RCC 7860 (cell line): ENCODE measurements around the gene DGAT2L6.
A peak's percentile ranks its signal among the peaks of the same experiment; 100 is the strongest.
"Not testable (repeated sequence)": the region's sequence is repeated elsewhere in the genome, so short reads cannot be mapped to it uniquely, and the experiment has no call there.

Source experiments
- DNase-seq: peaks from one replicate; pipeline ENCODE4 v3.0.0-alpha.2; 2015; ENCODE audit warnings: low spot score
- FAIRE-seq: peaks from 2 replicates; lab custom pipeline; 2012; peaks lifted over from hg19 to GRCh38; lab: Jason Lieb, UNC

Gene DGAT2L6

DNA sequence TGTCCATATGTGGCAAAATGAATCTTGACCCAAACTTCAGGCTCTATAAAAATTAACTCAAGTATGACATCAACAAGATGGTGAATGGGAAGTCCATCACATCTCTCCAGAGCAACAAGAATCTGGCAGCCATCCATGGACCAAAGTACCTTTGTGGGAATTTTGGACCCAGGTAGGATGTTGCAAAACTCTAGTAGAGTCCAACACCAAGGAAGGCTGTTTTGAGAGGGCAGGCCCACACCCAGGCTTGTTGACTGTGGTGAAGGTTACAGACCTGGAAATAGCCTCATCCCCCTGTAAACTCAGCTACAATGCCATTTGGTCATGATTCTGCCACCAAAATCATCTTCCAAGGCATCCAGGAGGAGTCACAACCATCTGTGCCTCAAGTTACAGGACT, 12.9 kb downstream of the DGAT2L6 start:
- DNase-seq (no peak), FAIRE-seq (no peak)

DNA sequence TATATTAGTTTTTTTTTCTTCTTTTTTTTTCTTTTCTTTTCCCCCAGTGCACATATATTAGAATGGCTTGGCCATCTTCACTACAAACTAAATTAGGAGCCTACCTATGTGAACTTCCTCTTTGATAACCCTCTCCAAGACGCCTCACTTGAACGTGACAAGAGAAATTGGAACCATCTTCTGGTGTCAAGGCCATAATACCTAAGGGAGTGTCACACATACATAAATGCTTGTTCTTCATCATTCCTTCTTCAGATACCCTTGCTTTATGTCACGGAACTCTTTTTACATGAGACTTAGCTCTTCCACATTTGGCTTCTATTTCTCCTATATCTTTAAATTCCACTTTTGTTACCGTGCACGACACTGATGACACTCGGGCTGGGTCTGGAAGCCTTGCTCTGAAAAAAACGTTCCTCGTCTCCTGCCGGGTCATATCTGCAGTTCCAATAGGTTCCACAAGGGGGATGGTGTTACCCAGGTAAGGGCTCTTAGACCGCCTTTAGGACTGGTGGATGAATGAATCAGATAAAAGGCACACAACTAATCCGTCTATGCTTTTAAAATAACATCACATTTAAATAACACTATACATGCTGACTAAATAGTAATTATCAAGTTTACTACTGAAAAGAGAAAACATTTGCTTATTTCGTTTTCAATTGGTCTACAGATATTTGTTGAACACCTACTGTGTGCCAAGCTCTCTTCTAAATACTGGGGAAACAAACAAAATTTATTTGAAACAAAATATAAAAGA, 19.9 kb downstream of the DGAT2L6 start:
- peak; percentile 35 for DNase-seq
- peak; percentile 87 for FAIRE-seq

DNA sequence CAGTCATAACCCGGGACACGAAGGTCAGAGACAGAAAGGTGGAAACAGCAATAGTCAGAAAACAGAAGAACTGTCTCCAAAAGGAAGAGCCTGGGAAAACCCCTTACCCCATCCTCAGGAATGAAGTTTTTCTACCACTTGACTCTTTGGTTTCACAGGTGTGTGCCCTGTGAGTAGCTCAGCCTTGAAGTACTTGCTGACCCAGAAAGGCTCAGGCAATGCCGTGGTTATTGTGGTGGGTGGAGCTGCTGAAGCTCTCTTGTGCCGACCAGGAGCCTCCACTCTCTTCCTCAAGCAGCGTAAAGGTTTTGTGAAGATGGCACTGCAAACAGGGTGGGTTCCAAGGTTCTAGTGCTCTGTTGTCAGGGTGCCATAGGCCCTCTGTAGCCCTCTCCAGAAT, 24.4 kb downstream of the DGAT2L6 start:
- no peak for FAIRE-seq
- DNase-seq, result no peak

DNA sequence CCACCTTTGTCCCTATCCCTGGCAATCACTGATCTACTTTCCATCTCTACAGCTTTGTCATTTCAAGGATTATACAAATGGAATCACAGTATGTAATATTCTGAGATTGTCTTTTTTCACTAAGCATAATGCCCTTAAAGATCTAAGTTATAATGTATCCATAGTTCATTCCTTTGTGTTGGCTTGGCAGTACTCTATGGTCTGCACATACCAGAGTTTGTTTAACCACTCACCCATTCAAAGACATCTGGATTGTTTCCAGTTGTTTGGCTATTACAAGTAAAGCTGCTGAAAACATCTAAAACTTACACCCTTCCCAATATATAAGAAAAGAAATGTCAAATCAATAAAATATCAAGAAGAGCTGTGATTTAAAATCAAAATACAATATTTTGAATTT, 31.2 kb downstream of the DGAT2L6 start:
- no peak for DNase-seq
- FAIRE-seq, result no peak

DNA sequence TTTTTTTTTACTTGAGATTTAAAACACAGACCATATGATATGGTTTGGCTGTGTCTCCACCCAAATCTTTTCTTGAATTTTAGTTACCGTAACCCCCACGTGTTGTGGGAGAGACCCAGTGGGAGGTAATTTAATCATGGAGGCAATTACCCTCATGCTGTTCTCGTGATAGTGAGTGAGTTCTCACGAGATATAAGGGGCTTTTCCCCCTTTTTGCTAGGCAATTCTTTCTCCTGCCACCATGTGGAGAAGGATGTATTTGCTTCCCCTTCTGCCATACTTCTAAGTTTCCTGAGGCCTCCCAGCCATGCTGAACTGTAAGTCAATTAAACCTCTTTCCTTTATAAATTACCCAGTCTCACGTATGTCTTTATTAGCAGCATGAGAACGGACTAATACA, 32.3 kb downstream of the DGAT2L6 start:
- not testable (repeated sequence) for DNase-seq, FAIRE-seq

DNA sequence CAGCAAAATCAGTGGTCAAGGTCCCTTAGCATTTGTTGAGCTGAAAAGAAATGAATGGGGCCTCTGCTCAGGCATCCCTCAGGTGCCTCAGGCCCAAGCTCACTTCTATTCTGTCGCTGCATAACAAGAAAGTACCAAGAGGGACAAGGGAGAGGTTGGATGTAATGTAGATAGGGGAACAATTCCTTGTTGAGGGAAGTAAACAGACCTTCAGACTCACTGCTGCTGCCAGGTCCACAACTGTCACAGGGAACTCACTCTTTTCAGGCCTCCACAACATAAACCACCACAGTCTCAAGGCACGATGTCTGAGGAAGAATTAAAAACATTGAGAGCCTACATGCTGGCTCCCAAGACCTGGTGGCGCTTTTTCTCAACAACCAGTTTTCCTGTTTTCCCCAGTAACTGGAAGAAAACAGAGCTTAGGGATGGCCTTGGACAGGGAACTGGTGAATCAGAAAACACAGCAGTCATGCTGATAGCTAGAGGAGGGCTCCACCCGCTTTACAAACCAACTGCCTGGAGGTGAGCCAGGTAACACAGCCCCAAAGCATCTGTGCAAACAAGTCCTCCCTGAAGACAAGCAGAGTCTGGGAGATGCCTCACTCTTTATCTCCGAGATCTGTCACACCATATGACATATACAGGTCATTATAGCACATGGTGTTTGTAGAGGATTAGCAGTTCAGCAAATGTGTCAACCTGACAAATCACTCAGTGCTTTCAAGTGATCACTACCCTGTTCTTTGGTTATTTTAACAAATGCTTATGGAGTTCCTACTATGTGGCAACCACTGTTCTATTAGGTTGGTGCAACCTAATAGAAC, 42.9 kb downstream of the DGAT2L6 start:
- FAIRE-seq (no peak), DNase-seq (peak; percentile 3)

DNA sequence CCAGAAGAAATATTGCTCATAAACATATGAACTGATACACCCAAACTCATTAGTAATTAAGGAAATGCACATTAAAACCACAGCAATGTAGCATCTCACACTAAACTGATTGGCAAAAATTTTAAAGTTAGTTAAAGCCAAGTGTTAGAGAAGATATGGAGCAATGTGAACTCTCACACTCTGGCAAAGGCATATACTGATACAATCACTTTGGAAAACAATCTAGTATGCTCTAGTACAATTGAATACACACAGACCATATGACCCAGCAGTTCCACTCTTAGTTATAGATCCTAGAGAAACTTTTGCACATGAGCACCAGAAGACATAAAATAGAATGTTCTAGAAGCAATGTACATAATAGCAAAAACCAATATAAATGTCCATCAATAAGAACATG, 48.8 kb downstream of the DGAT2L6 start:
- FAIRE-seq, result no peak

DNA sequence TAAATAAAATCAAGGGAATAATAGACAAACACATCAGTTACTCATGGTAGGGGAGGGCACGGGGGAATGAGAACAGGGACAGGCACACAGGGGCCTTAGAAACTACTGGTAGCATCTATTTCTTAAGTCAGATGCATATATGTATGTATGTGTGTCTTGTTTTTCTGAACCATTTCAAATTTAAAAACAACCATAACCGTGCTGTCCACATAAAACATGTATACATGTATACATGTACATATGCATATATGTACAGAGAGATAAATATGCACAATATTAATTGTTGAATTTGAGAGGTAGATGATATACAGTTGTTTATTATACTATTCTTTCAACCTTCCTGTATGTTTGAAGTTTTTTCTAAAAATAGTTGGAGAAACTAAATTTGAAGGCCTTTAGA, 49.4 kb downstream of the DGAT2L6 start:
- FAIRE-seq (no peak), DNase-seq (no peak)

More for the DNA sequence above, 48.8 kb downstream of the DGAT2L6 start:
- DNase-seq, result no peak

DNA sequence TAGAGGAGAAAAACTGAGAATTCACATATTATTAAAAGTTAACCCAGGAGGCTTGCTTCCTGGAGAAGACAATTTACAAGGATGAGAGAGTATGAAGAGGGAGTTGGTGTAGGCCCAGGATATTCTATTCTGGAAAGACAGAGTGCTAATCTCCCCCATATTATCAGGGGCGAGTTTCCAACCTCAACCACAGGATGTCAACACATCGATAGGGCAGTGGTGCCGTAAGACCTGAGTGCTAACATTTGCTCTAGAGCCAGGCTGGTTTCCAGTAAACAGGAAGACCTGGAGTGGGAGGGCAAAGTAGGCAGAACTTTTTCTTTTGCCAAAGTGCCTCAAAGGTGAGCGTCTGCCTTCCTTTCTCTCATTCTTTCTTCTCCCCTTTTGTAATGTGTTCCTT, 54.4 kb downstream of the DGAT2L6 start:
- no peak for FAIRE-seq
- no peak for DNase-seq

DNA sequence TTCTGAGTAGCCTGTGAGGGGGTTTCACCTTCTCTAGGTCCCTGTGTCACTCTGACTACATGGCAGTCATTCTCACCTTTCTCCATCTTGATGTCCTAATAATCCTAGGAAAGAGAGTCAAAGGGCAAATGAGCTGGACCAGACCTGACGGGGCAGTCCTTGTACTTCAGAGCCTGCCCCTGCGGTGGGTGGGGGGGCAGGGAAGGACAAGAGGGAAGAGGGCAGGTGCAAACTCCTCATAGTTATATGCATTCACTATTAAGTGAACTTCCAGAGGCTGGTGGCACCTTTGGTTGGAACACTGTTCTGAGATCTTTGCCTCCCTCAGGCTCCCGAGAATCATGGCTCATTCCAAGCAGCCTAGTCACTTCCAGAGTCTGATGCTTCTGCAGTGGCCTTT, 57.1 kb downstream of the DGAT2L6 start, which contains the start of gene AWAT1:
Gene AWAT1, plus strand, starts transcription at position 301 of the 400 bp plus-strand sequence. Its CDS starts 41 bp downstream, at position 342.
- DNase-seq (no peak), FAIRE-seq (no peak)

DNA sequence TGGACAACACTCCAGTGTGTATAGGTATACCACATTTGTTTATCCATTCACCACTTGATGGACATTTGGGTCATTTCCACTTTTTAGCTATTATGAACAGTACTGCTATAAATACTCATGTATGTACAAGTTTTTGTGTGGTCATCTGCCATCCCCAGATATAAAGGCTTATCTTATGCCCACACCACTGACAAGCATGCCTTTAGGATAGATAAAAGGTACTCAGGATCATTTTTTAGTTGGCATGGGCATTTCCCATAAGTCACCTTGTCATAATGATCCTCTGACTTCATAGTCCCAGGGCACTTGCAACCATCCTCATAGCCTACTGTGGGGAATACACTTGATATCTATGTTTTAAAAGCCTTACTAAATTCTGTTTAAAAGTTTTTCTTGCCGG, 63.5 kb downstream of the DGAT2L6 start:
- FAIRE-seq (no peak), DNase-seq (no peak)

DNA sequence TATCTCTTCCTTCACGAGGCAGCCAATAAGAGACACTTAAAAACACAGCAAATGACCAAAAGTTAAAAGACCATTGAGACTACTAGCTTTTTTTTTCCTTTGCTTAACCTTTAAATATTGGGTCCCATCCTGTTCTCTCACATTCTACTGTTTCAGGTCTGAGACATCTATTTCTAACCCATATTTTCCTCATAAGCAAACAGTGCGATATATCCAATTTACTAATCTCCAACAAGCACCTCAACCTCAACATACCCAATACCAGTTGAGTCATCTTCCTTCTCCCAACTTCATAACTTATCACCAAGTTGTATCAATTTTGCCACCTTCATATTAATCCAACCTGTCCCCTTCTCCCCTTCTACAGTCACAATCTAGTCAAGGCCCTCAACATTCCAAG, 64.2 kb downstream of the DGAT2L6 start:
- DNase-seq (no peak), FAIRE-seq (no peak)

DNA sequence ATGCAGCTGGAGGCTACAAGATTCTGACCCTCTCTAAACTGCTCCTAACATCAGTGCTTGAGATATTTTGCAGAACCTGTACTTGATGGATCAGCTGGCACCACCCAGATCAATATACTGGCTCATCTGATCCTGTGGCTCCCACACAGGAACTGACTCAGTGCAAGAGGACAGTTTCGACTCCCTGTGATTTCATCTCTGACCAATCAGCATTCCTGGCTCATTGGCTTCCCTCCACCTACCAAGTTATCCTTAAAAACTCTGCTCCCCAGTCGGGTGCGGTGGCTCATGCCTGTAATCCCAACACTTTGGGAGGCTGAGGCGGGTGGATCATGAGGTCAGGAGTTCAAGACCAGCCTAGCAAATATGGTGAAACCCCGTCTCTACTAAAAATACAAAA, 66.3 kb downstream of the DGAT2L6 start:
- not testable (repeated sequence) for DNase-seq, FAIRE-seq

DNA sequence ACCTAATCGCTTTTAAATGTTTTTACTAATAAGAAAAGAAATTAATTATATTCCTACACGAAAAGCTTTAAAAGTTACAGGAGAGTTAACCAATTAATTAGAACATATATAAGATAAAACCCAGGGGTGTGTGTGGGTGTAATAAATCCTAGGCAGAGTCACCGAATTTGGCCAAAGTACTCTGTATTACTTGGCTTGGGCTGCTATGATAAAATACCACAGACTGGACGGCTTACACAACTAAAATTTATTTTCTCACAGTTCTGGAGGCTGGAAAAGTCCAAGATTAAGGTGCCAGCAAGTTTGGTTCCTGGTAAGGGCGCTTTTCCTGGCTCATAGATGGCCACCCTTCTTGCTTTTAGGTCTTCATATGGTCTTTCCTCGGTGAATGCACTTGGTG, 67.6 kb downstream of the DGAT2L6 start:
- no peak for FAIRE-seq
- no peak for DNase-seq

DNA sequence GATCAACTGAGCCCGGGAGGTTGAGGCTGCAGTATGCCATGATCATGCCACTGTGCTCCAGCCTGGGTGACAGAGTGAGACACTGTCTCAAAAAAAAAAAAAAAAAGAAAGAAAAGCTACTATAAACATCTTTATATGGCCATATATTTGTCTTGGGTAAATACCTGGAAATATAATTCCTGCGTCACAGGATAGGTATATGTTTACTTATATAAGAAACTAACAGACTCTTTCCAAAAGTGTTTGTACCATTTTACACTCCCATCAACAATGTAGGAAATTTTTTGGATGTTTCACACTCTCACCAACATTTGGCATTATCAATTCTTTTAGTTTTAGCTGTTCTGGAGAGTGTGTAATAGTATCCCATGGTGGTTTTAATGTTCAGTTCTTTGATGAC, 70.0 kb downstream of the DGAT2L6 start:
- DNase-seq (no peak), FAIRE-seq (no peak)

DNA sequence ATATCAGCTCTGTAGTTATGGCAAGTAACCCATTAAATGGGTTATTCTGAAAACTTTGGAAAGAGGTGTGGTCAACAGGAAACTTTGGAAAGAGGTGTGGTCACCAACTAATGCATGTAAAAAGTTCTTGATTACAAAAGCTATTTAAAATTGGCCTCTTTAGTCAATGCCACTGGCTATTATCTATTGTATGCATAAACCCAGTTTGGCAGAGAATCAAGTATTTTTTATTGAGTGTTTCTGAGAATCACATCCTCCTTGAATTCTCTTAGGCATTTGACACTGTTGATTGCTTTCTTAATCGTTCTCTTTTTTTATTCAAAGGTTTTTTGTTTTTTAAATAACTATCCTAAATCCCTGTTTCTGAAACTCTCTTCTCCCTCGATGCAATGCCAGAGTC, 75.2 kb downstream of the DGAT2L6 start:
- FAIRE-seq (no peak), DNase-seq (no peak)

DNA sequence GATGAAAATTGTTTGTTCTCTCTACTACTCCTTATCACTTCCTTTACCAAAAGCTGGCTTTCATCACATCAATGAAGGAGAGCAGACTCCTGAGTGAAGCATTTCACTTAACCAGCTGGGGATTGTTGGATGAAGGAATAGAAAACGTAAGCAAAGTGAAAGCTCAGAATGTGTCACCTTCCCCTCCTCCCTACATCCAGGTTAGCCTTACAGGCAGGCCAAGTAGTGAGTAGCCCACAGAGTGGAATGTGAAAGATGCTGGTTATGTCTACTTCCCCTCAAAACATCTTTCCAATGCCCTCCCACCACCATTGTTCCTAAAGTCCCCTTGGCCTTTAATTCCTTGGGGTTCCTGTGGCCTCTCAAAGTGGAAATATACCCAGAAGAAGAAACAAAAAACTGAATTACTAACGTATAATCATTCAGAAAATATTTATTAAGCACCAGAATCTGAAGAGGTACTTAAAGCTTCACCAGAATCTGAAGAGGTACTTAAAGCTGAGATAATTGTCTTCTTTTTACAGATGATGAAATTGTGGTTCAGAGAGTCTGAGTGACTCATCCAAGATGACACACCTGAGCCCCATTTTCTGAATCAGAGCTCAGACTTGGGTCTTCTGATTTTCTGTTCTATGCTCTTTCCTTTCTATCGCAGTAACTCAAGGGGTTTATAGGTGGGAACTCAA, 76.2 kb downstream of the DGAT2L6 start:
- FAIRE-seq (peak; percentile 70), DNase-seq (peak; percentile 39)

DNA sequence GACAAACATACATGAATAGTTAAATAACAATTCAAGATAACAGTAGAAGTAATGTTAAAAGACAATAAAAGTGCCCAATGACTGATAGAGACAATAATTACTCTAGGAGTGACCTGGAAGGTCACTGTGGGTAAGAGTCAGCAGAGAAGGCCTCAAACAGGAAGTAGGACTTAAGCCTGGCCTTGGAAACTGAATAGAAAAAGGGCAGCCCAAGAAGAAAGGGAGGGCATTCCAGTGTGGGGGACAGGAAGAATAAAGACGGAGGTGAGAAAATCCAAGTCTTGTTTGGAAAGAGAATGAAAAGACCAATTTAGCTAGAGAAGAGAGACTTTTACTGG, 76.7 kb downstream of the DGAT2L6 start:
- FAIRE-seq (no peak), DNase-seq (peak; percentile 39)

DNA sequence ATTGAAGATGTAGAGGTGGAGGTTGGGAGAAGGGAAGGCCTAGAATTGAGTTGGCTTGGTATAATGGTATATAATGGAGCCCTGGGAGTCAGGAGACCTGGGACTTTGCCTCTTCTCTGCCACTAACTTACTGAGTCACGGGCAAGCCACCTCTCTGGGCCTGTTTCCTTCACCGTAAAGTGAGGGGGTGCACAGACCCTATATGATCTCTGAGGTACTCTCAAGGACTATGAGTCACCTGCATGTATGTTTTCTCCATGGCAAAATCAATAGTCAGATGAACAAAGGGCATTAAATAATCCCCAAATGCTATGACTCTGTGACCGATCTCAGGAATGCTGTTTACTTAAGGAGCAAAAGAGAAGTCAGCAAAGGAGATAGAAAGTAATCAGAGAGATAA, 77.6 kb downstream of the DGAT2L6 start:
- no peak for DNase-seq
- no peak for FAIRE-seq
